Measurements from ENCODE around the gene KCNJ8.

DNA sequence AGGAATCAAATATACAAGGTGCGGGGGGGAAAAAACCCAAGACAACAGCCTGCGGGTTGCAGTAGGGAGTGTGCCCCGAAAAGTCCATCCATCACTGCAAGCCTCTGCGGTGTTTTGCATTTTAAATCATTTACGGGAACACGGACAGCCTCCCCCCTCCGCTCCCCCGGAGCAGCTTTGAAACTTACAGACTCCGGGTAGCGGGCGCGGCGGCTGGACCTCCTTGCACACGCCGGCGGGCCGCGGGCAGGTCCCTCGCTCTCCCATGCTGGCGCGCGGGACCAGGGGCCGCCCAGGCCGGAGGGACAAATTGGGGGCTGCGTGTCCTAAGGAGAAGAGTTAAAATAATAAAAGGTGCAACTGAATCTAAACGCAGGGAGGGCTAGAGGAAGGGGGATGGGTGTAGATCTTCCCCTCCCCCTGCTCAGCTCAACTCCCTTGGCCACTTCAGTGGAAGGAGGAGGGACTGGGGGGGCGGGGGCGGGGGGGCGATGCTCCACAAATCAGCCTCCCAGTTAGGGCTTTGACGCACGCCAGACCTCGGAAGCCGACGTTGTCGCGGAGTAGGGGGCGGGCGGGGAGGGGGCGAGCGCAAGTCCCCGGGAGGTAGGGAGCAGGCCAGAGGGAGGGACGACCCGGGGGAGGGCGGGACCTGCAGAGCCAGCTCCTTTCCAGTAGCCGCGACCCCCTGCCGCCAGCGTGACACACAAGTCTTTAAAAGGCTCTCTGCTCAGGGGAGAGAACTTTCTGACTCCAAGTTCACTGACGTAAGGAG is at the start of gene KCNJ8:
- TF ChIP-seq CTBP1 (IDR thresholded peaks at IDR 0.05; ENCODE audit: borderline replicate concordance) (no peak), SUZ12 (IDR thresholded peaks at IDR 0.05) (no peak), PKNOX1 (IDR thresholded peaks at IDR 0.05) (peak; percentile 54), LEF1 (IDR thresholded peaks at IDR 0.05; ENCODE audit: borderline replicate concordance) (no peak), HDGF (IDR thresholded peaks at IDR 0.05; ENCODE audit: borderline replicate concordance) (no peak), NFRKB (IDR thresholded peaks at IDR 0.05) (no peak), FOXA1 (IDR thresholded peaks at IDR 0.05) (no peak), FOXK2 (IDR thresholded peaks at IDR 0.05) (no peak), BHLHE40 (IDR thresholded peaks at IDR 0.05; ENCODE audit: borderline replicate concordance) (no peak), FOXM1 (IDR thresholded peaks at IDR 0.05; ENCODE audit: borderline replicate concordance) (no peak)
